ENCODE data around the gene GAMT.

DNA sequence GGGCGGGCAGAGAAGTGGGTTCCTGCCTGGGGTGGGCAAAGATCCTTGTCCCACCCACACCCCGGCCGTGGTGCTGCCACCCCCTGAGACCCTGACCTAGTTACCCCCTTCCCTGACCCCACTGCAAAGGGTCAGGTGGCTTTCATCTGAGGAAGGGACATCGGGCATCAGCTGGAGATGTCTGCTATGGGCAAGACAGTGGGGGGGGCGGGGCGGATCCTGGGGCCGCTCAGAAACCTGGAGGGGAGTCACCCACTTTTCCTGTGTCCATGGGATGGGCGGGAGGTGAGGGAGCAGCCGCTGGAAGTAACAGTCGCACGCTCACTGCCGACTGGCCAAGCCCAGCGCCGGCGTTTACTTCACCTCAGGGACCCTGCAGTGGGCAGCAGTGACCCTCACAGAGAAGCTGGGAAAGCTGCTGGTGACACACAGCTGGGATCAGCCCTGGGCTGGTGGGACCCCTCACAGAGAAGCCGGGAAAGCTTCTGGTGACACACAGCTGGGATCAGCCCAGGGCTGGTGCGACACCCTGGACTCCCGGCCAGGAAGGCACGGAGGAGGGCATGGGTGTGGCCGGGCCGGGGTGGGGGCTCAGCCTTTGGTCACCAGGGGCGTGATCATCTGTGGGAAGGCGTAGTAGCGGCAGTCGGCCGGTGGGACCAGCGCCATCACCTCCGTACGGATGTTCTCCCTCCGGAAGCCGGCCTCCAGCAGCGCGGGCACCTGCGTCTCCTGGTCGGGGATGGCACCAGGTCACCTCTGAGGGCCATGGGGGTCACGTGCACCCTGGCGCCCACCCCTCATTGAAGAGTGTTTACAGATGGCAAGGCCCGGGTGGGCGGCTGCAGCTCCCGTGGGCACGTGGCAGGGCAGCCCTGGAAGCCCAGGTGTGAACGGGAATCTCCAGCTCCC lies 4.3 kb downstream of the GAMT start:
- TF ChIP-seq, protein P1, sequence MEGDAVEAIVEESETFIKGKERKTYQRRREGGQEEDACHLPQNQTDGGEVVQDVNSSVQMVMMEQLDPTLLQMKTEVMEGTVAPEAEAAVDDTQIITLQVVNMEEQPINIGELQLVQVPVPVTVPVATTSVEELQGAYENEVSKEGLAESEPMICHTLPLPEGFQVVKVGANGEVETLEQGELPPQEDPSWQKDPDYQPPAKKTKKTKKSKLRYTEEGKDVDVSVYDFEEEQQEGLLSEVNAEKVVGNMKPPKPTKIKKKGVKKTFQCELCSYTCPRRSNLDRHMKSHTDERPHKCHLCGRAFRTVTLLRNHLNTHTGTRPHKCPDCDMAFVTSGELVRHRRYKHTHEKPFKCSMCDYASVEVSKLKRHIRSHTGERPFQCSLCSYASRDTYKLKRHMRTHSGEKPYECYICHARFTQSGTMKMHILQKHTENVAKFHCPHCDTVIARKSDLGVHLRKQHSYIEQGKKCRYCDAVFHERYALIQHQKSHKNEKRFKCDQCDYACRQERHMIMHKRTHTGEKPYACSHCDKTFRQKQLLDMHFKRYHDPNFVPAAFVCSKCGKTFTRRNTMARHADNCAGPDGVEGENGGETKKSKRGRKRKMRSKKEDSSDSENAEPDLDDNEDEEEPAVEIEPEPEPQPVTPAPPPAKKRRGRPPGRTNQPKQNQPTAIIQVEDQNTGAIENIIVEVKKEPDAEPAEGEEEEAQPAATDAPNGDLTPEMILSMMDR (IDR thresholded peaks at IDR 0.05): no peak
- TF ChIP-seq POLR2AphosphoS5 (IDR thresholded peaks at IDR 0.05) (no peak), POLR2A (IDR thresholded peaks at IDR 0.05) (no peak)
